HAP-1 (cell line): ENCODE measurements around the gene UVSSA.
A peak's percentile ranks its signal among the peaks of the same experiment; 100 is the strongest.

Source experiments
- DNase-seq, 2 experiments: peaks; one replicate each; pipeline ENCODE4 v3.0.0-alpha.2; 2016 to 2020; ENCODE audit warnings: low spot score in 2 of 2
- H3K27me3 ChIP-seq: fragments of 250-450 bp; sonication (Bioruptor Pico); 2 replicates; pipeline ENCODE4 v1.5.1; 2020; ENCODE audit warnings: low read depth, mild to moderate bottlenecking, moderate library complexity
- H3K36me3 ChIP-seq: fragments of 250-450 bp; sonication (Bioruptor Pico); replicated peaks from 2 replicates; pipeline ENCODE4 v1.5.1; 2020; ENCODE audit warnings: mild to moderate bottlenecking
- H3K4me1 ChIP-seq: fragments of 250-450 bp; sonication (Bioruptor Pico); 2 replicates; pipeline ENCODE4 v1.5.1; 2020; ENCODE audit warnings: mild to moderate bottlenecking
- H3K4me3 ChIP-seq: fragments of 250-450 bp; sonication (Bioruptor Pico); 2 replicates; pipeline ENCODE4 v1.5.1; 2020; ENCODE audit warnings: mild to moderate bottlenecking, moderate library complexity
- H3K9me3 ChIP-seq: fragments of 250-450 bp; sonication (Bioruptor Pico); 2 replicates; pipeline ENCODE4 v1.5.1; 2020; ENCODE audit warnings: mild to moderate bottlenecking, moderate library complexity
- in situ Hi-C: fragments of 300-500 bp; cut with MboI; formaldehyde crosslinking; loops from 3 replicates; pipeline ENCODE4 v1.14.3; 2020; ENCODE audit warnings: low sequenced_read_pairs, inconsistent platforms, mixed read lengths

UVSSA gene

DNA sequence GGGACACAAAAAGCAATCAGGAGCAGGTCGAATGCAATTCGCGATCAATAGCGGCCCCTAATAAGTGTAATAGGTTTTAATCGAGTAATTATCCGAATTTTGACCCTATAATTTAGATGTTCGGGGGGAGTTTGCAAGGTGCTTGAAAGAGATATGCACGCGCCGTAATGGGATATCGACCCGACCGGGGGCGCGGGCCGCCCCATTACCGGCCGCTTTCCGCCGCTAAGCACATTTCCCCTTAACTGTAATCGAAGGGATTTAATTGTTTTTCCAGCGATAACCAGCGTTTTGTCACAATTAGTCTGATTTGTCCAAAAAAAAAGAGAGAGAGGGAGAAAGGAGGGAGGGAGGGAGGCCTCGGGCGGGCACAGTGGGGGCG lies 58.2 kb downstream of the UVSSA start:
- Histone ChIP-seq H3K27me3 (peaks cover 4% of the 10 kb centered on the region), H3K4me1 (no peaks in the 10 kb centered on the region), H3K36me3 (no peaks in the 10 kb centered on the region), H3K4me3 (no peak overlapping the region), H3K9me3 (no peaks in the 10 kb centered on the region)
- in situ Hi-C loops: no loop called here
- no peak for DNase-seq

GRCh38 chr4:1405636-1406393 lies 58.8 kb downstream of the UVSSA start:
- H3K36me3 ChIP-seq: no peaks in the 10 kb centered on the region
- no peak for DNase-seq
- H3K4me1 ChIP-seq: no peaks in the 10 kb centered on the region
- peaks cover 4% of the 10 kb centered on the region for H3K27me3 ChIP-seq
- H3K4me3 ChIP-seq: no peak overlapping the region
- in situ Hi-C loops: no loop called here
- H3K9me3 ChIP-seq: no peaks in the 10 kb centered on the region

DNA sequence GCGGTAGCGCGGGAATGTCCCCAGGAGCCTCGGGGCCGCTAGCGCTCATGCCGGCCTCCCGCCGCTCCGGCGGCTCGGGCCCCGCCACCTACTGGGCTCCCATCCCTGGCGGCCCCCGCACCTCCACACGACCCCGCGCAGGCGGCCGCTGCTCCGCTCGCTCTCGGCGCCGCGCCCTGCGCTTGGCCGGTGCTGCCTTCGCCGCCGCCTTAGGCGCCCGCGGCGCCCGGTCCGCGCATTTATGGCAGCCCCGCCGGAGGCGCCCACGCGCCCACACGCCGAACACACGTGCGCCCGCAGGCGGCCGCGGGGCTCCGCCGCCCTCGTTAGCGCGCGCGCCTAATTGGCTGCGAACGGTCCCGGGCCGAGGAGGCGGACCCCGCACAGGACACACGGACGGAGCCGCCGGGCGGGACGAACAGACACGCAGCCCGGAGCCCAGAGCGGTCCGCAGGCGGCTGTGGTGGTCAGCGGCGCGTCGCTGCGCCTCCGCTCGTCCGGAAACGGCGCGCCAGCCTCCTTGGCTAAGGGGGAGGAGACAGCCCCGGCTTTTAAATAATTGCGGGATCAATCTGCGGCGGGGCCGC lies 59.5 kb downstream of the UVSSA start, which contains the start of gene NKX1-1:
TSS of gene NKX1-1 (minus strand) at position 49 of the 587 bp plus-strand sequence. CDS start at position 49, 0 bp downstream.
- H3K9me3 ChIP-seq: no peaks in the 10 kb centered on the region
- H3K4me3 ChIP-seq: no peak within 1 kb of the TSS
- no peaks in the 10 kb centered on the region for H3K36me3 ChIP-seq
- H3K27me3 ChIP-seq: peaks cover 4% of the 10 kb centered on the region
- no peaks in the 10 kb centered on the region for H3K4me1 ChIP-seq
- in situ Hi-C loops: no loop called here
- no peak for DNase-seq

GRCh38 chr4:1406981-1407656 lies 60.1 kb downstream of the UVSSA start:
- in situ Hi-C loops: no loop called here

DNA sequence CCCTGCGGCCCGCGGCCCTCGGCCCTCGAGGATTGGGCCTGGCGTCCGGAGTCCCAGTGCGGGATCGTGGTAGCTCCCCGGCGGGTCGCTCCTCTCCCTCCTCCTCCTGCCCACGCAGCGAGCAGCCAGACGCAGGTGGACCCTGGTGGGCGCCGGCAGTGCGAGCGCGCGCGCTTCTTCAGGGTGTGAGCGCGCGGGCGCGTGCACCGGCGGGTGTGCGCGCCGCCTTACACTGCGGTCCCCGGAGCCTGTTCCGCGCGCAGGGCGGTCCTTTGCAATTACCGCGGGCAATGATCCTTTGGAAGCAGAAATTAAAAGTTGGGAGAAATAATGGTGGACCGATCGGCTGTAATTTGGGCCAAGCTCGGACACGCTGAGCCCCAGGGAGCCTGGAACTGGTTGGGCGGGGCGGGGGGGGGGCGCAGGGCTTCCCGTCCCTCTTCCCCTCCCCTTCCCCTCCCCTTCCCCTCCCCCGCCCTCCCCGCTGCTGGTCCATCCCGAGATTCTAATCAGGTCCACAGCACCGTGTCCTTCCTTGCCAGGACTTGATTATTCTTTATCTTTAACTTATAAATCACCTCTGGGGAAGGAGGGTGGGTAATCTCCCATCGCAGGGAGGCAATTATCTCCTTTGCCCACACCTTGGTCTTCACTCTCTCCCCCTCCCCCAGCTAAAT lies 60.8 kb downstream of the UVSSA start:
- no peaks in the 10 kb centered on the region for H3K36me3 ChIP-seq
- no peak overlapping the region for H3K4me3 ChIP-seq
- no peaks in the 10 kb centered on the region for H3K9me3 ChIP-seq
- H3K4me1 ChIP-seq: no peaks in the 10 kb centered on the region
- peaks cover 4% of the 10 kb centered on the region for H3K27me3 ChIP-seq
- in situ Hi-C loops: no loop called here
- no peak for DNase-seq

More at GRCh38 chr4:1406981-1407656, 60.1 kb downstream of the UVSSA start:
- Histone ChIP-seq H3K4me1 (no peaks in the 10 kb centered on the region), H3K9me3 (no peaks in the 10 kb centered on the region), H3K27me3 (peaks cover 4% of the 10 kb centered on the region), H3K36me3 (no peaks in the 10 kb centered on the region), H3K4me3 (no peak overlapping the region)
- DNase-seq: no peak

DNA sequence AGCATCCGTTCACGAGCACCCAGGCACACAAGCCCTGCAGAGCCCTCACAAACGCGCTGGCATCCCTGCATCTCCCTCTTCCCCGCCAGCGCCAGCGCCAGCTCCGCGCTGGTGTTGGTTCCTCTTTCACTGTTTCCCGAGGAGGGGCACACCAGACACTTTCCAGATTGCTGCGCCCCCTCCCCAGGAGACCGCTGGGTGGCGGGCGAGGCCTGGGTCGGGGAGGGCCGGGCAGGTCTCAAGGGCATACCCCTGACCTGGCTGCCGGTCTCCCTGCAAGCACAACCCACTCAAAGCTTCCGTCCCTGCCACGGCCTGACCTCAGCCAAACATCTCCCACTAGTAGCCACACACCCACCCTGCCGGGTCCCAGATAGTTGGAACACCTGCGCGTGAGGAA lies 61.4 kb downstream of the UVSSA start:
- H3K4me1 ChIP-seq: no peaks in the 10 kb centered on the region
- in situ Hi-C loops: no loop called here
- no peaks in the 10 kb centered on the region for H3K9me3 ChIP-seq
- peaks cover 4% of the 10 kb centered on the region for H3K27me3 ChIP-seq
- DNase-seq: peak in 1 of 2 experiments; percentile 31
- no peak overlapping the region for H3K4me3 ChIP-seq
- no peaks in the 10 kb centered on the region for H3K36me3 ChIP-seq

- Histone ChIP-seq H3K4me1 (no peaks in the 10 kb centered on the region), H3K36me3 (no peaks in the 10 kb centered on the region), H3K9me3 (no peaks in the 10 kb centered on the region), H3K4me3 (no peak overlapping the region), H3K27me3 (peaks cover 4% of the 10 kb centered on the region)
- DNase-seq: no peak
- in situ Hi-C loops: no loop called here
These were observed 62.1 kb downstream of the UVSSA start for GRCh38 chr4:1409079-1409478.

GRCh38 chr4:1409491-1410425 lies 62.8 kb downstream of the UVSSA start:
- no peaks in the 10 kb centered on the region for H3K36me3 ChIP-seq
- no peak for DNase-seq
- H3K9me3 ChIP-seq: no peaks in the 10 kb centered on the region
- H3K4me3 ChIP-seq: no peak overlapping the region
- no peaks in the 10 kb centered on the region for H3K4me1 ChIP-seq
- in situ Hi-C loops: no loop called here
- peaks cover 4% of the 10 kb centered on the region for H3K27me3 ChIP-seq

DNA sequence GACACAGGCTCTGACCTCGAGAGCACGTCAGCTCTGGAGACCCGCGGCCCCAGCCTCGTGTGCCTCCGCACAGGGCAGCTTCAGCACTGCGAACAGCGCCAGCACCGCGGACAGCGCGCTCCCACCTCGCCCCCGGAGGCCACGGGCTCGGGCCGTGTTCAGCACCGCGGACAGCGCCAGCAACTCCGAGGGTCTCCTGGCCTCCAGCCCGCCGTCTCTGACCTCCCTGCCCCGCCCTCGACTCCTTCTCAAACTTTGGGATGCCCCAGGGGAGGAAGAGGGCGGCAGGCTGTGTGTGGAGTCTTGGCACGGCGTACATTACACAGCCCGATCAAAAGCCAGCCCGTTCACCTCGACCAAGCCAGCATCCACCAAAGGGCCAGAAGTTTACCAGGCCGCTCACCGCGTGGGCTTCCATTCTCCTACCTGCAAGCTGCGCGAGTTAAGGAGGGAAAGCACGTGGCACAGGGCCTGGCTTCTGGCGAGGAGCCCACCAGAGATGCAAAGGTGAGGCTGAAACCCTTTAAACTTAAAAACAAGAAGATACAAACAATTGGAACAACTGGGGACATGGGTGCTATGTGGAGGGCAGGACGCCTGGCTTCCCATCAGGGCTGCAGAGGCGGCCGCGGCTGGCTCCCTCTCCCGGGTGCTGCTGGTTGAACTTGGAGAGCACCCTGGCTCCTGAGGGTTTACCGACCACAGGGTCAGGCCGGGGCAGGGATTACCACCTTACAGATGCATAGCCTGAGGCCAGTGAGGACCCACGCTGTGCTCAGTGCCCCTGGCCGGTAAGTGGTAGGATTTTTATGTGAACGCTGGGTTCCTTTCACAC lies 63.7 kb downstream of the UVSSA start:
- peaks cover 4% of the 10 kb centered on the region for H3K27me3 ChIP-seq

GRCh38 chr4:1411436-1412375 lies 64.7 kb downstream of the UVSSA start:
- peaks cover 6% of the 10 kb centered on the region for H3K27me3 ChIP-seq
- no peaks in the 10 kb centered on the region for H3K9me3 ChIP-seq
- H3K36me3 ChIP-seq: no peaks in the 10 kb centered on the region
- no peak for DNase-seq
- no peak overlapping the region for H3K4me3 ChIP-seq
- in situ Hi-C loops: no loop called here
- H3K4me1 ChIP-seq: no peaks in the 10 kb centered on the region

More for the DNA sequence above, 63.7 kb downstream of the UVSSA start:
- DNase-seq: peak; percentile 52 to 91
- in situ Hi-C loops: no loop called here
- Histone ChIP-seq H3K4me1 (no peaks in the 10 kb centered on the region), H3K4me3 (no peak overlapping the region), H3K9me3 (no peaks in the 10 kb centered on the region), H3K36me3 (no peaks in the 10 kb centered on the region)

- H3K4me1 ChIP-seq: no peaks in the 10 kb centered on the region
- no peaks in the 10 kb centered on the region for H3K36me3 ChIP-seq
- H3K4me3 ChIP-seq: no peak overlapping the region
- peaks cover 6% of the 10 kb centered on the region for H3K27me3 ChIP-seq
- no peak for DNase-seq
- in situ Hi-C loops: no loop called here
- no peaks in the 10 kb centered on the region for H3K9me3 ChIP-seq
These were observed 65.6 kb downstream of the UVSSA start for GRCh38 chr4:1412376-1413203.
